GM12878 (cell line): Measurements from ENCODE around the gene FAM156A. TPM values are rescaled to one million over a fixed set of nuclear protein-coding genes. Genes with fewer than 3 reads are reported as not detected.
A peak's percentile ranks its signal among the peaks of the same experiment; 100 is the strongest.

ENCODE experiments used
- CBFB ChIP-seq: IDR thresholded peaks from 2 replicates; pipeline ENCODE4 v1.6.1; 2016; ENCODE audit warnings: antibody characterized with exemption, low read depth
- CHD4 ChIP-seq: fragments of 200-600 bp; sonication (generic); IDR thresholded peaks from 2 replicates; pipeline ENCODE4 v1.6.1; 2016; ENCODE audit warnings: mild to moderate bottlenecking
- HSF1 ChIP-seq: fragments of 150-350 bp; IDR thresholded peaks from 2 replicates; pipeline ENCODE4 v1.6.1; 2014; ENCODE audit warnings: mild to moderate bottlenecking, low read depth, low read length
- IKZF1 ChIP-seq: fragments of 450-650 bp; conservative IDR thresholded peaks from 2 replicates; pipeline ENCODE4 v1.6.1; 2017; ENCODE audit warnings: antibody characterized with exemption, mild to moderate bottlenecking
- JUNB ChIP-seq: IDR thresholded peaks from 2 replicates; pipeline ENCODE4 v1.6.1; 2016; ENCODE audit warnings: antibody characterized with exemption, mild to moderate bottlenecking
- MEF2B ChIP-seq: fragments of 450-650 bp; IDR thresholded peaks from 2 replicates; pipeline ENCODE4 v1.6.1; 2018; ENCODE audit warnings: mild to moderate bottlenecking, moderate library complexity; ENCODE audit not compliant: partially characterized antibody, poor library complexity, severe bottlenecking
- NFYB ChIP-seq: IDR thresholded peaks from 2 replicates; pipeline ENCODE4 v1.6.1; 2011; ENCODE audit warnings: low read depth, mild to moderate bottlenecking, low read length, improper control_type of control experiment, moderate library complexity; ENCODE audit not compliant: insufficient read depth
- NRF1 ChIP-seq: conservative IDR thresholded peaks from 2 replicates; pipeline ENCODE4 v1.6.1; 2011; ENCODE audit warnings: mild to moderate bottlenecking, low read depth, low read length, improper control_type of control experiment
- RELA ChIP-seq: fragments of 450-650 bp; IDR thresholded peaks from 2 replicates; pipeline ENCODE4 v1.8.0; 2014; ENCODE audit warnings: borderline replicate concordance; ENCODE audit not compliant: partially characterized antibody
- REST ChIP-seq: IDR thresholded peaks from 2 replicates; pipeline ENCODE4 v1.6.1; 2012; ENCODE audit warnings: mild to moderate bottlenecking, low read depth, low read length
- RUNX3 ChIP-seq: IDR thresholded peaks from 2 replicates; pipeline ENCODE4 v1.6.1; 2012; ENCODE audit warnings: low read length, inconsistent platforms
- SMAD5 ChIP-seq: IDR thresholded peaks from 2 replicates; pipeline ENCODE4 v1.6.1; 2016; ENCODE audit warnings: antibody characterized with exemption, low read depth
- SPI1 ChIP-seq: IDR thresholded peaks from 2 replicates; pipeline ENCODE4 v1.6.1; 2011; ENCODE audit warnings: low read depth, mild to moderate bottlenecking, low read length, moderate library complexity, borderline replicate concordance; ENCODE audit not compliant: insufficient read depth
- SRF ChIP-seq, 2 experiments: IDR thresholded peaks; 2 replicates each; pipeline ENCODE4 v1.6.1; 2011; ENCODE audit warnings: low read depth in 2 of 2, low read length in 2 of 2, mild to moderate bottlenecking in 1 of 2, moderate library complexity in 1 of 2
- SUZ12 ChIP-seq: fragments of 200-600 bp; sonication (generic); IDR thresholded peaks from one replicate; pipeline ENCODE4 v1.6.1; 2018; ENCODE audit warnings: antibody characterized with exemption, mild to moderate bottlenecking; ENCODE audit not compliant: unreplicated experiment
- TARDBP ChIP-seq: IDR thresholded peaks from 2 replicates; pipeline ENCODE4 v1.6.1; 2016; ENCODE audit warnings: borderline replicate concordance
- ZBED1 ChIP-seq: IDR thresholded peaks from 2 replicates; pipeline ENCODE4 v1.6.1; 2016; ENCODE audit warnings: borderline replicate concordance
- ZBTB4 ChIP-seq: fragments of 450-650 bp; formaldehyde crosslinking; IDR thresholded peaks from 2 replicates; pipeline ENCODE4 v1.4.0; 2022; ENCODE audit warnings: mild to moderate bottlenecking, moderate library complexity
- ZNF384 ChIP-seq: IDR thresholded peaks from 2 replicates; pipeline ENCODE4 v1.6.1; 2012; ENCODE audit warnings: low read depth, mild to moderate bottlenecking, low read length, improper control_type of control experiment, borderline replicate concordance
- polyA plus RNA-seq, 11 experiments: library from polyadenylated mRNA; depleted of rRNA in 4 of 11; unstranded in 6 of 11; stranded (reverse) in 5 of 11; fragments of >200 nt; fragmentation: Nextera tagmentation in 4 of 11; fragmentation: Illumina TruSeq in 1 of 11; extraction: Ambion mirVana in 4 of 11; extraction: Trizol in 1 of 11; gene quantifications; 1 replicate in 1 of 11; 2 replicates in 10 of 11; pipeline versions ENCODE4 v1.2.1 to v1.2.3, GENCODE V29; 2011 to 2016; ENCODE audit warnings: inconsistent platforms in 2 of 11, missing spikeins in 2 of 11, low read depth in 1 of 11
- total RNA-seq, 4 experiments: library from RNA; depleted of rRNA in 3 of 4; stranded (reverse); fragments of >200 nt in 3 of 4; fragmentation: Illumina TruSeq in 1 of 4; extraction: Trizol in 1 of 4; gene quantifications; 2 replicates each; pipeline versions ENCODE4 v1.2.1 to v1.2.3, GENCODE V29; 2013 to 2021

The FAM156A gene
- total and polyA plus RNA-seq, 10 of the 15 experiments (the other 5 are each of a cell fraction or from before 2014, with no cell fraction given) = 2.9 to 25.2 (median 16.3) TPM

GRCh38 chrX:52934704-52935469 is 23.4 kb downstream of the FAM156A start (continued):
- TF ChIP-seq SUZ12 (no peak), HSF1 (0 out of 2 replicates have a peak, but pooled peaks have one; percentile 28), SRF (IDR thresholded peaks at IDR 0.05; ENCODE audit: low read depth in 2 of 2, low read length in 2 of 2) (0 out of 4 replicates have a peak, but pooled peaks of 1 of the 2 experiments have one; percentile 41), TARDBP (no peak), ZNF384 (peak; percentile 100), SPI1 (peak; percentile 56; the same call in 1 of the 2 replicates), SMAD5 (no peak), NFYB (no peak), CBFB (peak; percentile 88; the same call in 1 of the 2 replicates), ZBED1 (peak; percentile 92), RUNX3 (peak; percentile 81), REST (no peak), JUNB (no peak), RELA (peak; percentile 71), MEF2B (peak; percentile 21), IKZF1 (peak; percentile 95), CHD4 (no peak), ZBTB4 (CRISPR knock-in tag) (no peak), NRF1 (peak; percentile 53)
